ENCODE measurements around the gene FSCN2.

Gene FSCN2

GRCh38 chr17:81527591-81528383, at the start of gene FSCN2:
FSCN2 (plus strand) TSS chr17:81528377; CDS start chr17:81528532, 155 bp downstream.
- no peak for DNase-seq (ENCODE audit: low read depth)
- peak; percentile 25 for TF ChIP-seq CTCF (conservative IDR thresholded peaks at IDR 0.05; ENCODE audit: low read depth, low read length)
- no peak within 1 kb of the TSS for H3K4me3 ChIP-seq (ENCODE audit: low read length)

- no peak for TF ChIP-seq CTCF (conservative IDR thresholded peaks at IDR 0.05; ENCODE audit: low read depth, low read length)
- no peak for DNase-seq (ENCODE audit: low read depth)
- no peak overlapping the region for H3K4me3 ChIP-seq (ENCODE audit: low read length)
Measured at GRCh38 chr17:81479175-81480071, 48.8 kb upstream of the FSCN2 start.

GRCh38 chr17:81480140-81481072, 47.8 kb upstream of the FSCN2 start:
- no peak for DNase-seq (ENCODE audit: low read depth)
- H3K4me3 ChIP-seq (ENCODE audit: low read length): no peak overlapping the region

GRCh38 chr17:81481073-81481799, 46.9 kb upstream of the FSCN2 start:
- DNase-seq (ENCODE audit: low read depth): no peak
- H3K4me3 ChIP-seq (ENCODE audit: low read length): peak overlapping the region; percentile 33
- TF ChIP-seq CTCF (conservative IDR thresholded peaks at IDR 0.05; ENCODE audit: low read depth, low read length): no peak

More at GRCh38 chr17:81480140-81481072, 47.8 kb upstream of the FSCN2 start:
- TF ChIP-seq CTCF (conservative IDR thresholded peaks at IDR 0.05; ENCODE audit: low read depth, low read length): no peak

GRCh38 chr17:81481815-81482505, 46.2 kb upstream of the FSCN2 start:
- H3K4me3 ChIP-seq (ENCODE audit: low read length): peak overlapping the region; percentile 33
- DNase-seq (ENCODE audit: low read depth): no peak
- TF ChIP-seq CTCF (conservative IDR thresholded peaks at IDR 0.05; ENCODE audit: low read depth, low read length): no peak
